ENCODE data around the gene WNT3A. TPM values are rescaled to one million over a fixed set of nuclear protein-coding genes. Genes with fewer than 3 reads are reported as not detected.

Gene WNT3A
- total and polyA plus RNA-seq, 2 of the 4 experiments (the other 2 are of a cell fraction): not detected

DNA sequence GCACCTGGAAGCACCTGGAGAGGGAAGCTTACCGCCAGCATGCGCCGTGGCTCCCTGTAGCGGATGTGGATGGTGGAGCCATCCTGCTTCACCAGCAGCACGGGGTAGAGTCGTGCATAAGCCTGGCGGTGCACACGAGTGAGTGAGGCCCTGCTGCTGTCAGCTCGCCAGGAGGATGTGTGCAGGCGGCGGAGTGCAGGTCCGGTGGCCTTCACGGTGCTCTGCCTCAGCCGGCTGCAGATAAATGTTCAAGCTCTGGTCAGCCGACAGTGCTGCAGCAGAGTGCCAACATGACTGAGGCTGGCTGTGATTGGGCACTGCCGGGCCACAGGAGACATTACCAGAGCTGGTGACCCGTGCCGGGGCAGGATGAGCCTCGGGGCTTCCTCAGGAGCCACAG, 100.8 kb downstream of the WNT3A start:
- H2AK9ac ChIP-seq (replicated peaks; ENCODE audit: low read depth, low read length, poor library complexity): no peak overlapping the region
- H2AFZ ChIP-seq (replicated peaks; ENCODE audit: low read length, poor library complexity): peak overlapping the region; percentile 23
- H4K5ac ChIP-seq (ENCODE audit: low read depth, low read length): no peak overlapping the region
- H3K14ac ChIP-seq (replicated peaks; ENCODE audit: low read depth, low read length): no peak overlapping the region
- H3K4me1 ChIP-seq (ENCODE audit: control insufficient read depth, insufficient read depth, low read length): peaks cover 6% of the 10 kb centered on the region
- no peak overlapping the region for H2AK5ac ChIP-seq (ENCODE audit: low read depth, low read length)
- H3K4me3 ChIP-seq (ENCODE audit: insufficient read depth, low read depth, low read length): no peak overlapping the region
- H3K56ac ChIP-seq (ENCODE audit: extremely low read depth, insufficient read depth, low read length): no peak overlapping the region
- H3K36me3 ChIP-seq (ENCODE audit: control insufficient read depth, insufficient read depth, low read length): peaks cover 13% of the 10 kb centered on the region
- no peak overlapping the region for H2BK5ac ChIP-seq (ENCODE audit: low read depth, low read length, poor library complexity, severe bottlenecking)
- H3K27ac ChIP-seq (ENCODE audit: insufficient read depth, low read length): no peak overlapping the region
- in situ Hi-C loops (cut with MboI; ENCODE audit: low sequenced_read_pairs): no loop called here
- no peak overlapping the region for H2BK120ac ChIP-seq (ENCODE audit: low read depth, low read length)
- BruUV-seq (replicated peaks): no TSS peak
- dilution Hi-C loops (cut with HindIII; ENCODE audit: low sequenced_read_pairs, unreplicated experiment): no loop called here
- intact Hi-C loops (cut with micrococcal nuclease): no loop called here
- no peak overlapping the region for H2BK20ac ChIP-seq (ENCODE audit: low read depth, low read length)
- no peak overlapping the region for H3K9ac ChIP-seq (ENCODE audit: low read depth, low read length)
- ChIA-PET POLR2A (ENCODE audit: unreplicated experiment) (no interaction called here), CTCF (no interaction called here)
- no peaks in the 10 kb centered on the region for H4K20me1 ChIP-seq (ENCODE audit: insufficient read depth, low read length)
- peaks cover 14 to 47% of the 10 kb centered on the region in 2 experiments; a peak in 3 of 4 replicates for H3K79me1 ChIP-seq (ENCODE audit: low read depth in 1 of 2, low read length in 2 of 2)
- no peak overlapping the region for H3K18ac ChIP-seq (ENCODE audit: low read depth, low read length)
- no peak for DNase-seq
- WGBS, 2 experiments (ENCODE audit: extremely low coverage in 2 of 2, insufficient read length in 1 of 2): 95% methylated on average over 14 of the region's 19 CpGs; no CpG with 5 or more reads in 1 of the 2 experiments
- H3K9me1 ChIP-seq (ENCODE audit: insufficient read depth, low read length): peaks cover 7% of the 10 kb centered on the region
- no peak overlapping the region for H3K23ac ChIP-seq (ENCODE audit: low read depth, low read length)
- no peaks in the 10 kb centered on the region for H3K27me3 ChIP-seq (ENCODE audit: control insufficient read depth, insufficient read depth, low read length)
- no peak overlapping the region for H4K91ac ChIP-seq (ENCODE audit: insufficient read depth, low read depth, low read length)
- H3K9me3 ChIP-seq (ENCODE audit: control insufficient read depth, insufficient read depth, low read length): no peaks in the 10 kb centered on the region
- no peak overlapping the region for H2BK15ac ChIP-seq (ENCODE audit: low read depth, low read length)
- H4K8ac ChIP-seq (ENCODE audit: low read depth in 2 of 2, low read length in 2 of 2): no peak overlapping the region
- TF ChIP-seq, protein P1, sequence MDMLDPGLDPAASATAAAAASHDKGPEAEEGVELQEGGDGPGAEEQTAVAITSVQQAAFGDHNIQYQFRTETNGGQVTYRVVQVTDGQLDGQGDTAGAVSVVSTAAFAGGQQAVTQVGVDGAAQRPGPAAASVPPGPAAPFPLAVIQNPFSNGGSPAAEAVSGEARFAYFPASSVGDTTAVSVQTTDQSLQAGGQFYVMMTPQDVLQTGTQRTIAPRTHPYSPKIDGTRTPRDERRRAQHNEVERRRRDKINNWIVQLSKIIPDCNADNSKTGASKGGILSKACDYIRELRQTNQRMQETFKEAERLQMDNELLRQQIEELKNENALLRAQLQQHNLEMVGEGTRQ (IDR thresholded peaks at IDR 0.05; ENCODE audit: low read depth, low read length): no peak
- TF ChIP-seq, protein P2, sequence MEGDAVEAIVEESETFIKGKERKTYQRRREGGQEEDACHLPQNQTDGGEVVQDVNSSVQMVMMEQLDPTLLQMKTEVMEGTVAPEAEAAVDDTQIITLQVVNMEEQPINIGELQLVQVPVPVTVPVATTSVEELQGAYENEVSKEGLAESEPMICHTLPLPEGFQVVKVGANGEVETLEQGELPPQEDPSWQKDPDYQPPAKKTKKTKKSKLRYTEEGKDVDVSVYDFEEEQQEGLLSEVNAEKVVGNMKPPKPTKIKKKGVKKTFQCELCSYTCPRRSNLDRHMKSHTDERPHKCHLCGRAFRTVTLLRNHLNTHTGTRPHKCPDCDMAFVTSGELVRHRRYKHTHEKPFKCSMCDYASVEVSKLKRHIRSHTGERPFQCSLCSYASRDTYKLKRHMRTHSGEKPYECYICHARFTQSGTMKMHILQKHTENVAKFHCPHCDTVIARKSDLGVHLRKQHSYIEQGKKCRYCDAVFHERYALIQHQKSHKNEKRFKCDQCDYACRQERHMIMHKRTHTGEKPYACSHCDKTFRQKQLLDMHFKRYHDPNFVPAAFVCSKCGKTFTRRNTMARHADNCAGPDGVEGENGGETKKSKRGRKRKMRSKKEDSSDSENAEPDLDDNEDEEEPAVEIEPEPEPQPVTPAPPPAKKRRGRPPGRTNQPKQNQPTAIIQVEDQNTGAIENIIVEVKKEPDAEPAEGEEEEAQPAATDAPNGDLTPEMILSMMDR (conservative IDR thresholded peaks at IDR 0.05; ENCODE audit: low read depth, low read length): no peak
- TF ChIP-seq RFX5 (IDR thresholded peaks at IDR 0.05; ENCODE audit: low read depth, low read length) (no peak), FOS (IDR thresholded peaks at IDR 0.05; ENCODE audit: low read depth, low read length) (no peak), SMC3 (IDR thresholded peaks at IDR 0.05; ENCODE audit: low read depth, low read length) (no peak), POLR2A (IDR thresholded peaks at IDR 0.05; ENCODE audit: low read depth, low read length) (no peak), CHD1 (IDR thresholded peaks at IDR 0.05; ENCODE audit: low read depth, low read length) (no peak), NFE2L2 (IDR thresholded peaks at IDR 0.05; ENCODE audit: low read depth, low read length) (no peak)
- no peak overlapping the region for H3K4me2 ChIP-seq (ENCODE audit: low read depth, low read length)
- no peak for ATAC-seq (ENCODE audit: low read depth)
- no peak overlapping the region for H3K4ac ChIP-seq (ENCODE audit: low read depth, low read length)
